NT2/D1 (cell line): ENCODE measurements around the gene TRAF1.
"Not testable (repeated sequence)": the region's sequence is repeated elsewhere in the genome, so short reads cannot be mapped to it uniquely, and the experiment has no call there.

Source experiments
- SUZ12 ChIP-seq: IDR thresholded peaks from 2 replicates; pipeline ENCODE4 v1.6.1; 2011; ENCODE audit not compliant: insufficient read length, insufficient read depth; ENCODE audit errors: extremely low read depth
- YY1 ChIP-seq: IDR thresholded peaks from 2 replicates; pipeline ENCODE4 v1.6.1; 2011; ENCODE audit not compliant: insufficient read length, insufficient read depth
- ZNF274 ChIP-seq: IDR thresholded peaks from 2 replicates; pipeline ENCODE4 v1.6.1; 2011; ENCODE audit warnings: mild to moderate bottlenecking, low read depth, low read length

DNA sequence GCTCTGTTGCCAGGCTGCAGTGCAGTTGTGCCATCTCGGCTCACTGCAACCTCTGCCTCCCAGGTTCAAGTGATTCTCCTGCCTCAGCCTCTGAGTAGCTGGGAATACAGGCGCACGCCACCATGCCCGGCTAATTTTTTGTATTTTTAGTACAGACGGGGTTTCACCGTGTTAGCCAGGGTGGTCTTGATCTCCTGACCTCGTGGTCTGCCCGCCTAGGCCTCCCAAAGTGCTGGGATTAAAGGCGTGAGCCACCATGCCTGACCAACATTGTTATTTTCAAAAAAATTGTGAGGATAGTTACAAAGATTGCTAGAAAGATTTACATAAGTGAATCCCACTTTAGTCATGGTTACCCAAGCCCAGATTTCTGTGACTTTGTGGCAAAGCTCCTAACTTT lies 44.9 kb upstream of the TRAF1 start:
- TF ChIP-seq YY1, SUZ12, ZNF274: not testable (repeated sequence)
